ENCODE results near the gene TMSB15C.
"Not testable (repeated sequence)": the region's sequence is repeated elsewhere in the genome, so short reads cannot be mapped to it uniquely, and the experiment has no call there.

Gene TMSB15C

GRCh38 chrX:104075778-104076445, at the start of gene TMSB15C:
TMSB15C (minus strand) TSS chrX:104076236.
- DNase-seq: not testable (repeated sequence)

DNA sequence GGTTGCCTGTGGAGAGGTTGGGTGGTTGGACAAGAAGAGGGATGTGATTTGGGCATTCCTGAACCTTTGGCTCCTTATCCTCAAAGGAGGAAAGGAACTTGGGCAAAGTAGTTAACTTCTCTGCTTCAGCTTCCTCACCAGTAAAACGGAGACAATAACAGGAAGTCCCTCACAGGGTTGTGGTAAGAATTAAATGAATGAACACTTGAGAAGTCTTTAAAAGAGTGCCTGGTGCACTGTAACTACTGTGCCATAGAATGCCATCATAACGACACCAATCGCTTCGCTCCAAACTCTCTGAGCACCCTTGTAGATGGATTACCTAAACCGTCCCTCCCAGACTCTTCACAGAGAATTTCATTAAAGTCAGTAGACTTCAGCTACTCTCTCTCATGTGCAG, 46.8 kb upstream of the TMSB15C start:
- no peak for DNase-seq

DNA sequence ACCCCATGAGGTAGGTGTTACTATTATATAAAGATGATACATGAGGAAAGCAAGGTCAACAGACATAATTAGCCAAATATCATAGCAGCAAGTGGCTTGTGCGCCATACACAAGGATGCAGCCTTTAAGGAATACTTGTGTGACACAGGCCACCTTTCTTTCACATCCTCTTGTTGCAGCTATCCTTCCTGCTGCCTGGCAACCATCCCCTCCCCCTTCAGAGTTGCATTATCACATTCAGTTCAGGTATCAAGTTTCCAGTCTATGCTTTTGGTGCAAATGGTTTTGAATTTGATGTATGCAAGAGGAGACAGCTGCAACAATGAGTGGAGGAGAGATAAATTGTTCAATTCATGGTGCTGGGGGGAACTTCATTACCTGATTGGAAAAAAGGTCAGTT, 42.7 kb upstream of the TMSB15C start:
- DNase-seq: no peak

GRCh38 chrX:104117759-104118158, 41.7 kb upstream of the TMSB15C start:
- no peak for DNase-seq

- peak; percentile 5 for DNase-seq
Observed at GRCh38 chrX:104113222-104113965, 37.4 kb upstream of the TMSB15C start.

DNA sequence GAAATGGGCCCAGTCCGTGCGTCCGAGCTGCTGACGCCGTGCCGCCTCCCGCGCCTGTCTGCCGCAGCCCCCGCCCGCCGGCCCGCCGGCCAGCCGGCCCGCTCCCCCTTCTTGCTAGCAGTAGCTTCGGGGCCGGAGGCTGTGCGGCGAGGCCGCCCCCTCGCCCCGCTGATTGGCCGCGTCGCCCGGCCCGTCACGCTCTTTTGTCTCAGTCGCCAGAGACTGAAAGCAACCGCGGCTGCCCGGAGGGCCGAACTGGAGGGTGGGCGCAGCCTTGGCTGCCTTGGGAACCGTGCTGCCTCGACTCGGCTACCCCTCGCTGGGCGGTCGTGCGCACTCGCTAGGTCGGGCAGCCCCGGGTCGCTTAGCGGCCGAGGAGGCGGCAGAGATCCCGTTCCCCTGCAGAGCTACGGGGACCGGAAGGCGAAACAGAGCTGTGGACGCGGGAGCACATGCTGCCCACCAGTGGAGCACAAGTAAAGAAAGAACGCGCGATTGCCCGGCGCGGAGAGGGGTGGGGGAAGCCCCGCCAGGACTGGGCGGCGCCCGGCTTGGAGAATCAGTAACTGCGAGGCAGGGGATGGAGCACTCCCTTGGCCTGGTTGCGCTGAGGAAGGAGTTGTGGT, 36.4 kb upstream of the TMSB15C start, which contains the start of gene ZCCHC18:
ZCCHC18 (plus strand) TSS at position 198 of the 626 bp plus-strand sequence. CDS start 1,589 bp downstream, outside the sequence.
- no peak for DNase-seq

GRCh38 chrX:104110491-104111240, 34.6 kb upstream of the TMSB15C start:
- DNase-seq: not testable (repeated sequence)

- DNase-seq: no peak
Observed at GRCh38 chrX:104108955-104109354, 32.9 kb upstream of the TMSB15C start.

GRCh38 chrX:104105330-104106262, 29.6 kb upstream of the TMSB15C start:
- no peak for DNase-seq

DNA sequence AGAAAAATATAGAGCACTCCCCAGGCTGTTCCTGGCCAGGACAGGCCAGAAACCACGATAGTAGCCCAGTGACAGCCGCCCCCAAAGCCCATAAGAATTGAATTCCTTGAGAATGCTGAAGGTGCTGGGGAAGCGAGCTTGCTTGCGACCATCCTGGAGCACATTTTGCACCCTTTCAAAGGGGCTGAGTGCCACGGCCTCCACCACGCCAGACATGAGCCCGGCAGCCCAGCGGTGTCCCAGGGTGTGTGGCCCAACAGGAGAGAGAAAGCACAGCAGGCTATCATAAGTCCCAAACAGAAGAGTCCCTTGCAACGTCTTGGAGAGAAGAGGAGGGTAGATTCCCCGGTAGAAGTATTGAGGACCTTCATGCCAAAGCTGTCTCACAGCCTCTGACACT, 28.6 kb upstream of the TMSB15C start:
- no peak for DNase-seq

DNA sequence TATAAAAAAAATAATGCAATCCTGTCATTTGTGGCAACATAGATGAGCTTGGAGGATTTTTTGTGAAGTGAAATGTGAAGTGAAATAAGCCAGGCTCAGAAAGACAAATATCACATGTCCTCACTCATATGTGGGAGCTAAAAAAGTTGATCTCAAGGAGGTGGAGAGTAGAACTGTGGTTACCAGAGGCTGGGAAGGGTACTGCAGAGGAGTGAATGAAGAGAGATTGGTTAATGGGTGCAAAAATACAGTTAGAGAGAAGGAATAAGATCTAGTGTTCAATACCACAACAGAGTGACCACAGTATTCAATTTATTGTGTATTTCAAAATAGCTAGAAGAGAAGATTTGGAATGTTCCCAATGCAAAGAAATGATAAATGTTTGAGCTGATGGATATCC, 22.9 kb upstream of the TMSB15C start:
- no peak for DNase-seq

DNA sequence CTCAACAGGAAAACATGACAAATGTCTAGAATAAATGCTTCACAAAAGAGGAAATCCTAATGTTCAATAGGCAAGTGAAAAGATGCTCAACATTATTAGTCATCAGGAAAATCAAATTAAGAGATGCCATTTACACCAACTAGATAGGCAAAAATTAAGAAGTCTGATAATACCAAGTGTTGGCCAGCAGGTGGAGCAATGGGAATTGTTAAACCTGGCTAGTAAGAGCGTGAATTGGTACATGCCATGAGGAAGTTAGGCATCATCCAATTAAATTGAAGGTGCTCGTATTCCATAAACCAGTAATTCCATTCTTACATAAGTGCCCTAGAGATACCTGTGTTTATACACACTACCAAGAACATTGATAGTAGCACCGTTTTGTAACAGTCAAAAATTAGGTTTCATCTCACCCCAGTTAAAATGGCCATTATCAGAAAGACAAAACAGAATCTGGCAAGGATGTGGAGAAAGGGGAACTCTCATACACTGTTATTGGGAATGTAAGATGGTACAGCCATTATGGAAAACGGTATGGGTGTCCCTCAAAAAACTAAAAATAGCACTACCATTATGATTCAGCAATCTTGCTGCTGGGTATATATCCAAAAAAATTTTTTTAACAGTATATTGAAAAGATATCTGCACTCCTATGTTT, 22.2 kb upstream of the TMSB15C start:
- peak; percentile 33 for DNase-seq

DNA sequence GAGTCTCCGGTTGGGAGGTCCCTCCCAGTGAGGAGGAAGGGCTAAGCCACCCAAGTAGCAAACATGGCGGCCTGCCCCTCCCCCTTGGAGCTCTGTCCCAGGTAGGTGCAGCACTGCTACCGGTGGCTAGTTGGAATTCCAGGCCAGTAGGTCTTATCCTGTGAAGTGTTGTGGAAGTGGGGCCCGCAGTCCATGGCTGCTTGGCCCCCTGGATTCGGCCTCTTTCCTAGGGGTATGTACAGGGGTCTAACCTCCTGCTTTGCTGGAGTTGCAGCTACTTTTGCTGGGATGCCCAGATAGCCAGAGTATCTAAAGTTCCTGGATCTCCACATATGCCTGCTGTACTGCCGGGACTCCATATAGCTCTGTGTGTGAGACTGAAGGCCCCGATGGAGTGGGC, 9.9 kb upstream of the TMSB15C start:
- no peak for DNase-seq

GRCh38 chrX:104085477-104085876, 9.4 kb upstream of the TMSB15C start:
- DNase-seq: no peak

- no peak for DNase-seq
Observed at GRCh38 chrX:104084534-104085277, 8.7 kb upstream of the TMSB15C start.

- DNase-seq: no peak
Observed at GRCh38 chrX:104084063-104084462, 8.0 kb upstream of the TMSB15C start.

DNA sequence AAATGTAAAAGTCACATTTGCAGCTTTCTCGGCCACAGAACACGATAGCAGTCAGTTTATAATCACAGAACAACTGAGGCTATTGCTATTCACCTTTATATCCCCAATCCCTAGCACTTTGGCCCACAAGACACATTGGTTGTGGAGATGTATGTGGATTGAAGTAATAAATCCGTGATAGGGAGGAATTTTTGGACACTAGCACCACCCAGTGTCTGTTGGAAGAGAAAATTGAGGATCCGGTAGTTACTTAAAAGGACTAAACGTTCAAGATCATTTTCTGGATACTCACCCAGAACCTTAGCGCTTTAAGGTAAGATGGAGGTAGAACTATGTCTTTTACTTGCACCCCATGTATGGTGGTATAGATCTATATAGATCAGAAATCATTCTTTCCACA, 1.8 kb upstream of the TMSB15C start:
- DNase-seq: not testable (repeated sequence)

GRCh38 chrX:104062636-104063035, 13.4 kb downstream of the TMSB15C start:
- DNase-seq: not testable (repeated sequence)

DNA sequence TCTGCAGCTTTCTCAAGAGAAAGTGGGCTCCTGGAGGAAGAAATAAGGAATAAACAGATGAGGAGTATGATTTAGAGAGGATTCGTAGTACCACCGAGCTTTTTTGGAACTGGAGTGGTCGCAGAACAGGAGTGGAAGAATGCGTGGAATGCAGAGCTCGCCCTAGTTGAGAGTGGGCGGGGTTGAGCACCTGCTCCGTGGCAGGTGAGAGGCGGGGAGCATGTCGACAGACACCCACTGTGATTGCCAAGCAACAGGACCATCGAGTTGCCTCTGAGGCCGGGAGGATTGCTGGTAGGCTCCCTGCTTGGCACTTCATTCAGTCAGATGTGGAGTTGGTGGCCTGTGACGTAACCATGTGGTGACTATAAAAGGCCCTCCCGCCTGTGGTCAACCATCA, 21.1 kb downstream of the TMSB15C start:
- not testable (repeated sequence) for DNase-seq

DNA sequence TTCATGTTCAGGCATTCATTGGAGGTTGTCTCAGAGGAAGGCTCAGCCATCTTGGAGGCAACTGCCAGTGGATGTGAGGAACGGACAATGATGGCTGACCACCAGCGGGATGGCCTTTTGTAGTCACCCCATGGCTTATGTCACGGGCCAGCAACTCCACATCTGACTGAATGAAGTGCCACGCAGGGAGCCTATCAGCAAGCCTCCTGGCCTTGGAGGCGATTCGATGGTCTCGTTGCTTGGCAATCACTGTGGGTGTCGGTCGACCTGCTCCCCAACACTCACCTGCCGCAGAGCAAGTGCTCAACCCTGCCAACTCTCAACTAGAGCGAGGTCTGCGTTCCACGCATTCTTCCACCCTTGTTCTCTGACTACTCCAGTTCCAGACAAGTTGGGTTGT, 28.9 kb downstream of the TMSB15C start:
- DNase-seq: no peak

- no peak for DNase-seq
Observed at GRCh38 chrX:104045642-104046041, 30.4 kb downstream of the TMSB15C start.
